NCI-H69 (cell line): ENCODE measurements around the gene SLC12A7.

ENCODE experiments used
- DNase-seq: peaks from one replicate; lab custom pipeline; 2025; lab: John Stamatoyannopoulos, UW

SLC12A7 gene

DNA sequence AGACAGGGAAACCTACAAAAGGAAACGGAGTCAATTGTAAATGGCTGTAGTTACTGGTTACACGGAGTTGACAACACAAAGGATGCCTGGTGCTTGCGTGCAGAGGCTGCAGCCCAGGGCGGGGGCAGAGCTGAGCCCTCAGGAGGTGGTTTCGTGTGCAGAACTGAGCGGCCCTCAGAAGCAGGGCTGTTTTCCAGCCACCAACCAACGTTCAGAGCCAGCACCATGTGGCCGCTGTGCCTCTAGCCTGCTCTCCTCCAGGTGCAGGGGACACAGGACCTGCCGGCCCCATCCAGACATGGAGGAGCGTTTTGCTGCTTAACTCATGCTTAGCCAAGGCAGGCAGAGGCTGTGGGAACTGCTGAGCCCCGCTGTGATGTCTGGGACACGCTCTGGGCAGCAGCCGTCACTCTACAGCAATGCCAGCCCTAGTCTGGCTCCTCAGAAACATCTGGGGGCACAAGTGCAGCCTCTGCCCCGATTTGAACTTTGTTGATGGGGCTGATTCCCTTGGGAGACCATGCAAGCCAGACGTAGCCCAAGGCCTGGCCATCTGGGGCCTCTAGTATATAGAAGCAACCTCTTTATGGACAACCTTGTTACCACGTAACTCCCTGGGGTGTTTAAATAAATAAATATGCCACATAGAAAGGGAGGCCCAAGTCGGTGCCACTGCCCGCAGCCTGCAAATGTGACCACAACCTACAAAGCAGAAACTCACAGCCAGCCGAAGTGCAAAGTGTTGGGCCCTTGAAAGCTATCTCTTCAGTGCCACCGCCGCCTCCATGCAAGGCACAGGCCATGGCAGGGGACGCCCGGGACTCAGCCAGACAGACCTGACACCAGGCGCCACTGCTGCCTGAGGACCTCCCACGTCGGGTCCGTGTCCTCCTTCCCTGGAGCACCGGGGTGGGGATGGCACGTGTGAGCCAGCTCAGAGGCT, 61.2 kb downstream of the SLC12A7 start:
- peak; percentile 33 for DNase-seq

DNA sequence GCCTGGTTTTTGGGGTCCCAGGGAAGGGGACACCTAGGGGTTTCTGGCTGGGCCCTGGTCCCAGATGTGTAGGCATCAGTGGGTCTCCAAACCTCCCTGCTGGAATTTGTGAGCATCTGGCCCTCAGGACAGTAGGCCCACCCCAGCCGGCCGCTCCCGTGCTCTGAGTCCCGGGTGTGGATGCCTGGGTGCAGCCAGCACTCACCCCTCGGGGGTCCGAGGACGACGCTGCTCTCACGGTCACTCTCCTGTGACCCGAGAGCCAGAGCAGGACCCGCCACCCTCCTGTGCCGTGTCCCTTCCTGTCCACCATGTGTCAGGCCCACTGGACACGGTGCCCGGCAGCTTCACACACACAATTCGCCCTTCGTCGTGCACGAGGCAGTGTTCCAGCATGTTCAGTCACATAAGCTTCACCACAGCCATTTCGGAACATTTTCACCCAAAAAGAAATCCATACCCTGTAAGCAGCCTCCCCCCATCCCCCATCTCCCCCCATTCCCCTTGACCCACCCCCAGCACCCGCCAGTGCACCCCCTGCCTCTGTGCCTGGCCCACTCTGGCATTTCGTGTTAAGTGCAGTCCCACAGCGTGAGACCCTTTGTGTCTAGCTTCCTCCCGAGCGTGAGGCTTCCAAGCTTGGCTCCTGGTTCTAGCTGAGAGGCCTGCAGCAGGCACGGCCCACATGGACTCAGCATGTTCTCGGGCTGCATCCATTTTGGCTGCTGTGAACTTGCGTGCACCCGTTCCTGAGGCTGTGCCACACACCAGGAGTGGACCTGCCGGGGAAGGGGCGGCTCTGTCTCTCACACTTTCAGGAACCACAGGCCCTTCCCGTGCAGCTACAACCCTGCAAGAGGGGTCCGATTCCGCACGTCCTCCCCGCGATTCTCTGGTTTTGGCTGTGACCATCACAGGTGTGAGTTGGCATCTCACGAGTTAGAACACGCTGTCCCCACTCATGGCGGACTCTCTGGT, 62.7 kb downstream of the SLC12A7 start:
- no peak for DNase-seq

DNA sequence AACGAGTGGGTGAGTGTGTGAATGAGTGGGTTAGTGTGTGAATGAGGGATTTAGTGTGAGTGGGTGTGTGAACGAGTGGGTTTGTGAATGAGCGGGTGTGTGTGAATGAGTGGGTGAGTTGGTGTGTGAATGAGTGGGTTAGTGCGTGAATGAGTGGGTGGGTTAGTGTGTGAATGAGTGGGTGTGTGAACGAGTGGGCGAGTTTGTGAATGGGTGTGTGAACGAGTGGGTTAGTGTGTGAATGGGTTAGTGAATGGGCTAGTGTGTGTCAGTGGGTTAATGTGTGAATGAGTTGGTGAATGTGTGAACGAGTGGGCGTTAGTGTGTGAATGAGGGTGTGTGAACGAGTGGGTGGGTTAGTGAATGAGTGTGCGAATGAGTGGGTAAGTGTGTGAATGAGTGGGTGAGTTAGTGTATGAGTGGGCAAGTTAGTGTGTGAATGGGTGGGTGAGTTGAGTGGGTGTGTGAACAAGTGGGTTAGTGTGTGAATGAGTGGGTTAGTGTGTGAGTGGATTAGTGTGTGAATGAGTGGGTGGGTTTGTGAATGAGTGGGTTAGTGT, 63.6 kb downstream of the SLC12A7 start:
- DNase-seq: no peak

DNA sequence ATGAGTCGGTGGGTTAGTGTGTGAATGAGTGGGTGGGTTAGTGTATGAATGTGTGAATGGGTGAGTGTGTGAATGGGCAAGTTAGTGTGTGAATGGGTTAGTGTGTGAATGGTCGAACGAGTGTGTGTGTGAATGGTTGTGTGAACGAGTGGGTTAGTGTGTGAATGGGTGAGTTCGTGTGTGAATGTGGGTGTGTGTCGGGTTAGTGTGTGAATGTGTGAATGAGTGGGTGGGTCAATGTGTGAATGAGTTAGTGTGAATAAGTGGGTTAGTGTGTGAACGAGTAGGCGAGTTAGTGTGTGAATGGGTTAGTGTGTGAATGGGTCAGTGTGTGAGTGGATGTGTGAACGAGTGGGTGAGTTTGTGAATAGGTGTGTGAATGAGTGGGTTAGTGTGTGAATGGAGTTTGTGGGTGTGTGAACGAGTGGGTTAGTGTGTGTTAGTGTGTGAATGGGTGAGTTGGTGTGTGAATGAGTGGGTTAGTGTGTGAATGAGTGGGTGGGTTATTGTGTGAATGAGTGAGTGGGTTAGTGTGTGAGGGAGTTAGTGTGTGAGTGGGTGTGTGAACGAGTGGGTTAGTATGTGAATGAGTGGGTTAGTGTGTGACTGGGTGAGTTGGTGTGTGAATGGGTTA, 64.4 kb downstream of the SLC12A7 start:
- DNase-seq: no peak

DNA sequence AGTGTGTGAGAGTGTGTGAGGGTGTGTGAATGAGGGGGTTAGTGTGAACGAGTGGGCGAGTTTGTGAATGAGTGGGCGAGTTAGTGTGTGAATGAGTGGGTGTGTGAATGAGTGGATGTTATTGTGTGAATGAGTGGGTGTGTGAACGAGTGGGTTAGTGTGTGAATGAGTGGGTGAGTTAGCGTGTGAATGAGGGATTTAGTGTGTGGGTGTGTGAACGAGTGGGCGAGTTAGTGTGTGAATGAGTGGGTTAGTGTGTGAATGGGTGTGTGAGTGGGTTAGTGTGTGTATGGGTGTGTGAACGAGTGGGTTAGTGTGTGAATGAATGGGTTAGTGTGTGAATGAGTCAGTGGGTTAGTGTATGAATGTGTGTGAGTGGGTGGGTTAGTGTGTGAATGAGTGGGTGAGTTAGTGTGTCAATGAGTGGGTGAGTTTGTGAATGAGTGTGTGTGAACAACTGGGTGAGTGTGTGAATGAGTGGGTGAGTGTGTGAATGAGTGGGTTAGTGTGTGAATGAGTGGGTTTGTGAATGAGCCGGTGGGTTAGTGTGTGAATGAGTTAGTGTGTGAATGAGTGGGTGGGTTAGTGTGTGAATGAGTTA, 65.8 kb downstream of the SLC12A7 start:
- no peak for DNase-seq

DNA sequence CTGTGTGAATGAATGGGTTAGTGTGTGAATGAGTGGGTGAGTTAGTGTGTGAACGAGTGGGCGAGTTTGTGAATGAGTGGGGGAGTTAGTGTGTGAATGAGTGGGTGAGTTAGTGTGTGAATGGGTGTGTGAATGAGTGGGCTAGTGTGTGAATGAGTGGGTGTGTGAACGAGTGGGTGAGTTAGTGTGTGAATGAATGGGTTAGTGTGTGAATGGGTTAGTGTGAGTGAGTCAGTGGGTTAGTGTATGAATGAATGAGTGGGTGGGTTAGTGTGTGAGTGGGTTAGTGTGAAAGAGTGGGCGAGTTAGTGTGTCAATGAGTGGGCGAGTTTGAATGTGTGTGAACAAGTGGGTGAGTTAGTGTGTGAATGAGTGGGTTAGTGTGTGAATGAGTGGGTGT, 67.7 kb downstream of the SLC12A7 start:
- no peak for DNase-seq

DNA sequence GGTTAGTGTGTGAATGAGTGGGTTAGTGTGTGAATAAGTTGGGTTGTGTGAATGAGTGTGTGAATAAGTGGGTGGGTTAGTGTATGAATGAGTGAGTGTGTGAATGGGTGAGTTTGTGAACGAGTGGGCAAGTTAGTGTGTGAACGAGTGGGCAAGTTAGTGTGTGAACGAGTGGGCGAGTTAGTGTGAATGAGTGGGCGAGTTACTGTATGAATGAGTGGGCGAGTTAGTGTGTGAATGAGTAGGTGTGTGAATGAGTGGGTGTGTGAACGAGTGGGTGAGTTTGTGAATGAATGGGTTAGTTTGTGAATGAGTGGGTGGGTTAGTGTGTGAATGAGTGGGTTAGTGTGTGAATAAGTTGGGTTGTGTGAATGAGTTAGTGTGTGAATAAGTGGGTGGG, 68.5 kb downstream of the SLC12A7 start:
- no peak for DNase-seq

DNA sequence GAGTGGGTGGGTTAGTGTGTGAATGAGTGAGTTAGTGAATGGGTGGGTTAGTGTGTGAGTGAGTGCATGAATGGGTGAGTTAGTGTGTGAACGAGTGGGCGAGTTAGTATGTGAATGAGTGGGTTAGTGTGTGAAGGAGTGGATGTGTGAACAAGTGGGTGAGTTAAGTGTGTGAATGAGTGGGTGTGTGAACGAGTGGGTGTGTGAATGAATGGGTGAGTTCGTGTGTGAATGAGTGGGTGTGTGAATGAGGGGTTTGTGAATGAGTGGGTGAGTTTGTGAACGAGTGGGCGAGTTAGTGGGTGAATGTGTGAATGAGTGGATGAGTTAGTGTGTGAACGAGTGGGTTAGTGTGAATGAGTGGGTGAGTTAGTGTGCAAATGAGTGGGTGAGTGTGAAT, 69.2 kb downstream of the SLC12A7 start:
- no peak for DNase-seq

DNA sequence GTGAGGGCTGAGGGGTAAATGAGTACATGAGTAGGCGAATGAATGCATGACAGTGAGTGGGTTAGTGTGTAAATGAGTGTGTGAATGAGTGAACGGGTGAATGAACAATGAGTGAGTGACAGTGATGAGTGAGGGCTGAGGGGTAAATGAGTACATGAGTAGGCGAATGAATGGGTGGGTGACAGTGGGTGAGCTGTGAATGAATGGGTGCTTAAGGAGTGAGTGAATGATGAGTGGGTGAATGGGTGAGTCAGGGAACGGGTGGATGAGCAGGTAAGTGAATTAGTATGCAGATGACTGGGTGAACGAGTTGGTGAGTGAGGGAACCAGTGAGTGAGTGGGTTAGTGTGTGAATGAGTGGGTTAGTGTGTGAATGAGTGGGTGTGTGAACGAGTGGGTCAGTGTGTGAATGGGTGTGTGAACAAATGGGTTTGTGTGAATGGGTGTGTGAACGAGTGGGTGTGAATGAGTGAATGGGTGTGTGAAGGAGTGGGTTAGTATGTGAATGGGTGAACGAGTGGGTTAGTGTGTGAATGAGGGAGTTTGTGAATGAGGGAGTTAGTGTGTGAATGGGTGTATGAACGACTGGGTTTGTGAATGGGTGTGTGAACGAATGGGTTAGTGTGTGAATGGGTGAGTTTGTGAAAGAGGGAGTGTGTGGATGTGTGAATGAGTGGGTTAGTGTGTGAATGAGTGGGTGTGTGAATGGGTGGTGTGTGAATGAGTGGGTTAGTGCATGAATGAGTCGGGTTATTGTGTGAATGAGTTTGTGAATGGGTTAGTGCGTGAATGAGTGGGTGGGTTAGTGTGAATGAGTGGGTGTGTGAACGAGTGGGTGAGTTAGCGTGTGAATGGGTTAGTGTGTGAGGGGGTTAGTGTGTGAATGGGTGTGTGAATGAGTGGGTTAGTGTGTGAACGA, 70.4 kb downstream of the SLC12A7 start:
- DNase-seq: no peak

DNA sequence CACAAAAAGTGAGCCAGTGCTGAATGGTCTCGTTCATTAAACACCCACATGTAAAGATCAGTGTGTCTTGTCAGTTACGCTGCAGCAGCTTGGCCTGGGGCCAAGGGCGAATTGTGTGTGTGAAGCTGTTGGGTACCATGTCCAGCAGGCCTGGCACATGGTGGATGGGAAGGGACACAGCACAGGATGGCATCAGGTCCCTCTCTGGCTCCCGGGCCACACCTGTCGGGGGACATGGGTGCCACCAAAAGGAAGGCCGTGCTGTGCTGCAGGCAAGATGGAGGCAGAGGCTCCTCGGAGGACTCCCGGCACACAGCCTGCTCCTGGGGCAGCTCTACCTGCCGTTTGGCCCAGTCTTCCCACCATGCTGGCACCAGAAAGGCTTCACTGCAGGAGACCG, 71.3 kb downstream of the SLC12A7 start:
- DNase-seq: no peak

- DNase-seq: no peak
Measured at GRCh38 chr5:1039706-1040260, 72.1 kb downstream of the SLC12A7 start.

DNA sequence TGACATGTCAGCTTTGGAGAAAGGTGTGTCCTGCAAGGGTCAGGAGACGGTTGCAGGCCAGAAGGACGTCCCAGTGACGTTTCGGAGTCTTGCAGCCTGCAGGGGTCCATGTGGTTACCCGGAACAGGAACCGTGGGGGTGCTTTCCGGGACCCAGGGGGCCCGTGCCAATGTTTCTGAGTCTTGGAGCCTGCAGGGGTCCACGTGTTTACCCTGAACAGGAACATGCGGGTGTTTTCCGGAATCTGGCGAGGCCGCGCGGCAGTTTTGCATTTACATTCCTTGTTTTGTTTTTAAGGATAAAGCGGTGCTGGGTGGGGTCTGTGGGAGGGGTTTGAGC, 72.7 kb downstream of the SLC12A7 start:
- DNase-seq: no peak

DNA sequence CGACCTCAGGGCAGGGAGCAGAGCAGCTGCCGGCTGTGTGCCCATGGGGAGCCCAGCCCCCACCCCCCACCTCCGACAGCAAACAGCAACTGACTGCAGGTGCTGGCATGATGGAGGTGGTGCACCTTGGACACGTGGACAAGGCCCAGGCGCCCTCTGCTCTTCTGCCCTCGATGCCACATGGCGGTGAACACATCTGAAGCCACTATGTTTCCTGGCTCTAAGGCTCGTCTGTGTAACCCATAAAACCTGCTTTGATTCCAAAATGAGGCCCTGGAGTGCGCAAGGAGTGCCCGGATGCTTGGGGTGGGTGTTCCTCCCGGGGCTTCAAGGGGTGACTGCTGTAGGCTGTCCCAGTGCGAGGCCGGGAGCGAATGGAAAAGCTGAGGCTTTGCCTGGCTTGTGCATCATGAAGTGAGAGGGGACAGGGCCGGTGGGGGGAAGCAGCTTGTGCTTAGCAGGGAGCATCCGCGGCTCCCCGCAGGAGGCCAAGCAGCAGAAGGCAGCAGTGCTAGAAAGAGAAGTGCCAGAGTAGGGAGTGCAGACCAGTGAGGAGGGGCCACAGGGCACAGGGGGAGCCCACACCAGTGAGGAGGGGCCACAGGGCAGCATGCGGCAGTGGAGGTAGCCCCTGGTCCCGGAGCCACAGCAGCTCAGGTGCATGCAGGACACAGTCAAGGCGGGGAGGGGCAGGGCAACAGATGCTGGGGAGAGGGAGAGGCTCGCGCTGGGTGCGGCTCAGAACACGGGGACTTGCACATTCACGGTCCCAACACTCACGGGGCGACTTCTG, 73.2 kb downstream of the SLC12A7 start:
- no peak for DNase-seq

DNA sequence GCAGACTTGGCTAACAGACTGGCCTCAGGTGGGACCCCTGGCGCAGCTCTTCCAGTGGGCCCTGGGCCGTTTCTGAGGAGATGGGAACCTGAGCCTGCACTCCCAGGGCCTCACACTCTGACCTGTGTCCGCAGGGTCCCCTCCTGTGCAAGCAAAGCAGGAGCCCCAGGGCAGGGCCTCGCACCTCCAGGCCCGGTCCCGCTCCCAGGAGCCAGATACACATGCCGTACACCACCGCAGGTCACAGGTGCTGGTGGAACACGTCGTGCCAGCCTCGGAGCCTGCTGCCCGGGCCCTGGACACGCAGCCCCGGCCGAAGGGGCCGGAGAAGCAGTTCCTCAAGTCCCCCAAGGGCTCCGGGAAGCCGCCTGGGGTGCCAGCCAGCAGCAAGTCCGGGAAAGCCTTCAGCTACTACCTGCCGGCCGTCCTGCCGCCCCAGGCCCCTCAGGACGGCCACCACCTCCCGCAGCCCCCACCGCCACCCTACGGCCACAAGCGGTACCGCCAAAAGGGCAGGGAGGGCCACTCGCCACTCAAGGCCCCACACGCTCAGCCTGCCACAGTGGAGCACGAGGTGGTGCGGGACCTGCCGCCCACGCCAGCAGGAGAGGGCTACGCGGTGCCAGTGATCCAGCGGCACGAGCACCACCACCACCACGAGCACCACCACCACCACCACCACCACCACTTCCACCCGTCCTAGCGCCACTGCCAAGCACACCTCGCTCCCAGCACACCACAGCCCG, 74.0 kb downstream of the SLC12A7 start:
- no peak for DNase-seq

- DNase-seq: peak; percentile 38
Measured at GRCh38 chr5:1037123-1037670, 74.7 kb downstream of the SLC12A7 start.

DNA sequence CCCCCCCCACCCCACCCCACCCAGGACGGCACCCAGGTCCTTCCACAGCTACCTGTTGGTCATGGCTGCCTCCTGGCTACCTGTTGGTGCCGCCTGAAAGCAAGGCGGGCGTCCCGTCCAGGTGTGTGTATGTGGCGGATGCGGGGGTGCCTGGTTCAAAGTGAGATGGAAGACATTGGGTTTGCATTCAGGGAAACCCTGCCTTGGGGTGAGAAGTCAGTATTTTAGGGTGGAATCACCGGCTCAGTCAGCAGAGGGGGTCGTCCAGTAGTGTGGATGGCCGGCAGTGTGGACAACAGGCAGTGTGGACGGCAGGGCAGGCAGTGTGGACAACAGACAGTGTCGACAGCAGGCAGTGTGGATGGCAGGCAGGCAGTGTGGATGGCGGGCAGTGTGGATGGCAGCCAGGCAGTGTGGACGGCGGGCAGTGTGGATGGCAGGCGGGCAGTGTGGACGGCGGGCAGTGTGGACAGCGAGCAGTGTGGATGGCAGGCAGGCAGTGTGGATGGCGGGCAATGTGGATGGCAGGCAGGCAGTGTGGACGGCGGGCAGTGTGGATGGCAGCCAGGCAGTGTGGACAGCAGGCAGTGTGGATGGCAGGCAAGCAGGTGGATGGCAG, 75.2 kb downstream of the SLC12A7 start:
- no peak for DNase-seq

GRCh38 chr5:1035421-1036405, 76.2 kb downstream of the SLC12A7 start:
- no peak for DNase-seq
